Retina (tissue), 1 donor: ENCODE data around the gene FUBP1.
"Not testable (repeated sequence)": the region's sequence is repeated elsewhere in the genome, so short reads cannot be mapped to it uniquely, and the experiment has no call there.

Experiments used
- DNase-seq: peaks from one replicate; pipeline ENCODE4 v3.0.0-alpha.2; 2016

The FUBP1 gene, protein sequence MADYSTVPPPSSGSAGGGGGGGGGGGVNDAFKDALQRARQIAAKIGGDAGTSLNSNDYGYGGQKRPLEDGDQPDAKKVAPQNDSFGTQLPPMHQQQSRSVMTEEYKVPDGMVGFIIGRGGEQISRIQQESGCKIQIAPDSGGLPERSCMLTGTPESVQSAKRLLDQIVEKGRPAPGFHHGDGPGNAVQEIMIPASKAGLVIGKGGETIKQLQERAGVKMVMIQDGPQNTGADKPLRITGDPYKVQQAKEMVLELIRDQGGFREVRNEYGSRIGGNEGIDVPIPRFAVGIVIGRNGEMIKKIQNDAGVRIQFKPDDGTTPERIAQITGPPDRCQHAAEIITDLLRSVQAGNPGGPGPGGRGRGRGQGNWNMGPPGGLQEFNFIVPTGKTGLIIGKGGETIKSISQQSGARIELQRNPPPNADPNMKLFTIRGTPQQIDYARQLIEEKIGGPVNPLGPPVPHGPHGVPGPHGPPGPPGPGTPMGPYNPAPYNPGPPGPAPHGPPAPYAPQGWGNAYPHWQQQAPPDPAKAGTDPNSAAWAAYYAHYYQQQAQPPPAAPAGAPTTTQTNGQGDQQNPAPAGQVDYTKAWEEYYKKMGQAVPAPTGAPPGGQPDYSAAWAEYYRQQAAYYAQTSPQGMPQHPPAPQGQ

DNA sequence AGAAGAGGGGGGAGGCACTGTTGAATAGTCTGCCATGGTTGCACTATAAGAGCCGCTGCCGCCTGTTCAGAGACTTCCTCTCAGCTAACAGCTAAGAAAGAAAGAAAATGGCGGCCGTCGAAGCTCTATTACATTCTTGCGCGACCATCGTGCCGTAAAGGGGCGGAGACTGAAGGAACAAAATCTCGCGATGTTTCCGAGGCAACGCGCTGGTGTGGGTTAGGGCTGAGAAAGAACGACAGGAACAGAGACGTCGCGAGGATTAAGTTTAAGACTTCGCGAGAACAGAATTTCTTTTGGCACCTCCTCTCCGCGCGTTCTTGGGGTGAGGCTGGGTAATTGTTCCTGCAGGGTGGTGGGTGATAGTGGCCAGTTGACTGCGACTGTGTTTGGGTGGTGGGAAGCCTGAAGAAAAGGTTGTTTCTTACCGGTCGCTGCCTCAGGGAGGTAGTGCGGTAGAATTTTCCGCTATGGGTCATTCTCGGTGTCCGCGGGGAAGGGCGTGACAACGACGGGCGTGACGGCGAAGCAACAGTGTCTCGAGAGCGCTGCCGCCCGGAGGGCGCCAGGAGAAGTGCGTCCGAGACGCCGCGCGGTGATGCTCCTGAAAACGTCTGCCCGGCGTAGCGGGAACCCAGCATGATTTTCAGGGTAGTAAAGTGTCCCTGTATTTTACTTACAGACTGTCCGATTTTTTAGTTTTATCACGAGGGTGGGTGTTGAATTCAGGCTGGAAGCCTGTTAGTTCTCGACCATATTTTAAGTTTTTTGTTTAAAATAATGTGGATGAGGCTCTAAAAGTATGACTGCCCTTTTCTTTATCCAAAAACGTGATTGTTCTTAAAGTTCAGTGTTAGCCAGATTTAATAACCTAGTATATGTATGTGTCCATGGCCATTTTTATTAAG lies at the start of gene FUBP1:
FUBP1 (minus strand) TSS at position 104 of the 908 bp plus-strand sequence; CDS start at position 36, 68 bp downstream.
- peak; percentile 99 for DNase-seq

- not testable (repeated sequence) for DNase-seq
Measured at GRCh38 chr1:78021134-78021533, 42.3 kb upstream of the FUBP1 start.

DNA sequence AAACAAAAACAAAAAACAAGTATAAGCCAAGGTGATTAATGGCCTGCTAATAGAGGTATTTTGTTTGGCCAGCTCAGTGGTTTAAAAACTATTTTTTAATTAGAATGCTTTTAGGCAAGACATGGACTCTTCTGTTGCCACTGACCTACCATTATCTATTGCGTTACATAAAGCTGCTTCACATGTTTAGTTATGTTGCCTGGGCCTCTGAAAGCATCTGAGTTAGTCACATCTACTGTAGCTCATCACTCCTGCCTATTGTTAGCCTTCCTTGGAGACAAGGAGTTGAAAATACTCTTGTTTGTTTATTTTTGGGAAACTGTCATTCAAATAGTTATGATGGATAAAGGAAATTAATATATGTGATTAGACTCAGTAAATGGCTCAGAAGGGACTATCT lies 40.2 kb upstream of the FUBP1 start:
- no peak for DNase-seq

GRCh38 chr1:78015148-78015547 lies 36.3 kb upstream of the FUBP1 start:
- no peak for DNase-seq

DNA sequence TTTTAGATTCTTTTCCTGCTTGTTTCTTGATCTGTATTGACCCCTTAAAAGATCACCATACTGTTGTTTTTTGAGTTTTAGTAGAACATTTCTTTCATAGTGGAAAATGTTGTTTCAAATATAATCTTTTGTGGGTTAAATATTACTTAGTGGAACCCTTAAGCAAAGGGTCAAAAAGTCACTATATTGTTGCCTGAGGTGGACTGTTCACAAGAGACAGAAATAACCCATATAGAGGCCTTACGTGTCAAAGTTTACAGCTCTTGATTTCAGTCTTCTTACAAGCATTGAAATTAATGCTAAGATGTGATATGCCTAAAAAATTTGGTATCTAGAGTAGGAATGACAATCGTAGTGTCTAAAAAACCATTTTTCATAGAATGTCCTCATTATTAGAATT lies 32.2 kb upstream of the FUBP1 start:
- no peak for DNase-seq

DNA sequence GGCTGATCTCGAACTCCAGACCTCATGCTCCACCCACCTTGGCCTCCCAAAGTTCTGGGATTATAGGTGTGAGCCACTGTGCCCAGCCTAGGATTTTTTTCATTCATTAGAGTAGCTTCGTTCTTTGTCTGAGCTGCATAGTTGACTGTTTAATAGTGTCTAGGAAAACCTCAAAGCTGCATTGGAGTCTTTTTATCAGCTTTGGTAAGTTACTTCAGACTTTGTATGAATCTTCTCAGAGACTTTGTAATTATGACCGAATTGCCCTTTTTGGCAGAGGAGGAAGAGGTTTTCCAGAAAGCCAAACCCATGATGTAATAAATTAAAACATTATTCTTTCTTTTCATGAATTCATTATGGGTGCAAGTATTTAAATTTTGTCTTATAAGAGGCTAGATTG lies 31.0 kb upstream of the FUBP1 start:
- DNase-seq, result no peak

GRCh38 chr1:78009276-78009675 lies 30.4 kb upstream of the FUBP1 start:
- DNase-seq, result no peak

DNA sequence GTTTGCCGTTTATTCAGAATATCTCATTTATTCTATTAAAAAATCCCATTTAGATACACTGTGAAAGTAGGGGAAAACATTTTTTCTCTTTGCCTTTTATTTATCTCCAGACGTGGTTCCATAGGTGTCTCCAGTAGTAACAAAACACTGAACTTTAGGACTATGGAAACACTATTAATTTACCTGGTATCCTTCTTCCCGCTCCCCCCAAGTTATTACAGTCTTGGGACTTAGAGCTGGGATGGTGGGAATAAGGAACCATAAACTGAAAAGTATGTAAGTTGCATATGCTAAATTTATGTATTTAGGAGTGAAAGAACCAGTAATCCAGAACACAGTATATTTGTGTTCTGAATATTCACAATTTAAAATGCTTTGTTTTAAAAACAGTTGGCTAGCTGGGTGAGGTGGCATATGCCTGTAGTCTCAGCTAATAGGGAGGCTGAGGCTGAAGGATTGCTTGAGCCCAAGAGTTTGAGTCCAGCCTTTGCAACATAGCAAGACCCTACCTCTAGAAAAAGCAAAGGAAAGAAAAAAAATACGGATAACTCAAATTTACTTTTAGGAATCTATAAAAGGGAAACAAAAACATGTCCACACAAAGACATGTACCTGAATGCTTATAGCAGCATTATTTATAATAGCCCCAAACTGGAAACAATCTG lies 28.9 kb upstream of the FUBP1 start:
- no peak for DNase-seq

GRCh38 chr1:78006521-78006920 lies 27.6 kb upstream of the FUBP1 start:
- DNase-seq, result no peak

DNA sequence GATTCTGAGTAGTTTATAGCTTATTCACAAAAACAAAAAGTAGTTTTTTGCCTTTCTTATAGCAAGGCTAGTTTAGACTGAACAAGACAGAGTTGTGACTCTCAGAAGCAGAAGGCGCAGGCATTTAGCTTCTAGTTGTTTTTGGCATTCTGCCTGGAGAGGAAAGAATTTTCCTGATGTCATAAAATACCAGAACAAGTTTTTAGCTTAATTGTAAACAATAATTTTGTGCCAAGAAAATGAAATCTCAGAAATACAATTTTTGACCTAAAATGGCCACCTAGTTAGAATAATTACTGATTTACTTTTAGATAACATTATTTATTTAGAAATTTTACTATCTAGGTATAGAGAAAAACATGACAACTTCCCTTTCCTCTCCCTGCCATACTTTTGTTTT lies 26.9 kb upstream of the FUBP1 start:
- DNase-seq, result peak; percentile 8

GRCh38 chr1:78005448-78005722 lies 26.5 kb upstream of the FUBP1 start:
- DNase-seq, result no peak

GRCh38 chr1:78004719-78005447 lies 26.0 kb upstream of the FUBP1 start, which contains the start of gene DNAJB4:
Gene DNAJB4, plus strand, starts transcription at chr1:78004939. Its CDS starts 172 bp downstream, at chr1:78005111.
- DNase-seq, result peak; percentile 49

DNA sequence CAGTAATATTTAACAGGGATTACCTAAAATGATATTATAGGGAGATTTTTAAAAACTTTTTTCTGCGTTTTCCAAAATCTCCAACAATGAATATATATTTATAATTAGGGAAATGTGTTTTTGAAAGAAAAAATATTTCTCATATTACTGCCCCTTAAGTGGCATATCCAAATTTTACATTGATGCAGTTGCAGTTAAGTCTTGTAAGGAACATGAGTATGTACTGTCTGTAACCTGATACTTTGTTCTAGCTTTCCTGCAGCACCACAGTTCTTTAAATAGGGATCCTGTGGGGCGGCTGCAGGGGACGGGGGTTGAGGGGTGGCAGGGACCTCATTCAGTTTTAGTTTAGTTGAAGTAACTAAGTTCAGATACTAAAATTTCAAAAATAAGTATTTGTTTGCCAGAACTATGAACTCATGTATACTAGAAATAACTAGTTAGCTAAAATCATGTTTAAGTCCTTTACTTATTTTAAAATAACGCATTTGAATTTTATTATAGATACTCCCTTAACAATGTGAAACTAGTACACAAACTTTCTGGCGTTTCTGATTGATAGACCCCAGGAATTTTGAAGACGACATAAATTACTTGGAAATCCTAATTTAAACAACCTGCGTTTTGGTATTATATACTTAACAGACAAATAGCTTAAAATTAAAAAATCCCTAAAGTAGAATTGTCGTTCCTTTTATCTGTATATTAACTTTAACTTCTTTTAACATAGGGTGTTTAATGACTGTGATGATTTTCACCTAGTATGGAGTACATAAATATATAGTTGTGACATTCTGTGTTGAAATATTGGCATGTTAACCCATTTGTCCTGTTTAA lies 25.2 kb upstream of the FUBP1 start:
- peak; percentile 3 for DNase-seq

DNA sequence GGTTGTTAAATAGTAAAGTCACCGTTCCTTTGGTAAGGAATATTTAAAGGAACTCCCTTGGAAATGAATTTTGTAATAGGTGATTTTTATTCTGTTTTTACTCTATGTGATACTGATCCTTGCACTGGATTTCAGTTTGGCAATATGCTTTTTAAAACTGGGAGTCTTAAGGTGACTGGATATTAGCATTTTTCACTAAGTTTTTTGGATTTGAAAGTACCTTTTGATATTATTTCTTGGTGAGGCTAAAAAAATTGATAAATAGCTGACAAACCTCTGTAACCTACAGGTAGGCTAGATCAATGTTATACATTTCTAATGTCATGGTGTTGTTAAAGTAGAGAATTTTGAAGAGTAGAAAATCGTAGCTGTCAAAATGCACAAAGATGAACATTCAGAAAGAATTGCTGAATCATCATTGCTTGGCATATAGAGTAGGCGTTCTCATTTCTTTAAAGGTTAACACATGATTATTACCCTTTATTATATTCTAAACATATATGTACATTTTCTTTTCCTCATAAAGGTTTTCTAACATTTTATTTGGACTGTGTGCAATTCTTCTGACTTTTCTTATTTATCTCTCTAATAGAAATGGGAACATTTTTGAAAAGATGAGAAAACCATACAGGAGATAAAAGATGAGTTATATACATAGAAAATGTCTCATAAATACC lies 24.3 kb upstream of the FUBP1 start:
- no peak for DNase-seq

DNA sequence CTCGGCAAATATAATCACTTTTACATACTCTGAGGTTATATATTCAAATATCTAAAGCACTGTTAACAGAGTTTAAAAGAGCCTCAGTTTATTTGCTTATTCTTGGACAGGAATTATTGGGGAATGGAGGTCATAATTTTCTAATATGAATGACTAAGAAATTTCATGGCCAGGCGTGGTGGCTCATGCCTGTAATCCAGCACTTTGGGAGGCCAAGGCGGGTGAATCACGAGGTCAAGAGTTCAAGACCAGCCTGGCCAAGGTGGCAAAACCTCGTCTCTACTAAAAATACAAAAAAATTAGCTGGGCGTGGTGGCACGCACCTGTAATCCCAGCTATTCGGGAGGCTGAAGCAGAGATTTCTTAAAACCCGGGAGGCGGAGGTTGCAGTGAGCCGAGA lies 21.7 kb upstream of the FUBP1 start:
- DNase-seq, result not testable (repeated sequence)

GRCh38 chr1:77996734-77997133 lies 17.9 kb upstream of the FUBP1 start:
- DNase-seq, result no peak

DNA sequence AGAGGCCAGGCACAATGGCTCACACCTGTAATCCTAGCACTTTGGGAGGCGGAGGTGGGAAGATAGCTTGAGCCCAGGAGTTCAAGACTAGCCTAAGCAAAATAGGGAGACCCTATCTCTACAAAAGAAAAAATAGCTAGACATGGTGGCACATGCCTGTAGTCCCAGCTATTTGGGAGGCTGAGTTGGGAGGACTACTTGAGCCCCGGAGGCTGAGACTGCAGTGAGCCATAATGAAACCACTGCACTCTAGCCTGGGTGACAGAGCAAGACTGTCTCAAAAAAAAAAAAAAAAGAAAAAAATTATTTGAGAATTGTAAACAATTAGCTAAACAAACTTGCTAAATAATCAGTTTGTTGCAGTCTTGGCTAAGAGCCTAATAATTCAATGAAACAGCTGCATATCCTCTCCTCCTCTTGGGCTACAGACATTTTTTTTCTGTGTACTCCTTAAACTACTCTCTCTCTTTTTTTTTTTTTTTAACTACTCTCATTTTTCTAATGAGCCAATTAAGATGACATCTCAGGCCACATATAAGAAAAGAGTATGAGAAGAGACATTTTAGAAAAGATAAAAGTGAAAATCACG lies 15.3 kb upstream of the FUBP1 start:
- DNase-seq, result no peak

- no peak for DNase-seq
Measured at GRCh38 chr1:77991638-77992037, 12.8 kb upstream of the FUBP1 start.

- no peak for DNase-seq
Measured at GRCh38 chr1:77990629-77991204, 11.8 kb upstream of the FUBP1 start.

GRCh38 chr1:77989744-77990143 lies 10.9 kb upstream of the FUBP1 start:
- no peak for DNase-seq
